Measurements from ENCODE around the gene SPOP.
A peak's percentile ranks its signal among the peaks of the same experiment; 100 is the strongest.

SPOP gene

DNA sequence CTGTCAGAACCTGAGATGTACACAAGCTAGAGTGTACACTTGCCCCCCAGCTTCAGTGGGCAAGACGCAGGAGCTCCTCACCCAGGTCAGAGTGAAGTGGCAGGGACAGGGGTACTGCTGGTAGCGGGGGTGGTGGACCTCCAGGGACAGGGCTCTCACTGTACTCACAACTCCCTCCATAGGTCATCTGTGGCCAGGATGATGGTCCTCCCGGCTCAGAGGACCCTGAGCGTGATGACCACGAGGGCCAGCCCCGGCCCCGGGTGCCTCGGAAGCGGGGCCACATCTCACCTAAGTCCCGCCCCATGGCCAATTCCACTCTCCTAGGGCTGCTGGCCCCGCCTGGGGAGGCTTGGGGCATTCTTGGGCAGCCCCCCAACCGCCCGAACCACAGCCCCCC is 99.5 kb downstream of the SPOP start:
- no peaks in the 10 kb centered on the region for H3K9me3 ChIP-seq (ENCODE audit: control insufficient read depth, insufficient read depth, low read length)
- no peak overlapping the region for H3K9ac ChIP-seq (ENCODE audit: low read depth, low read length)
- H3K4me1 ChIP-seq (ENCODE audit: control insufficient read depth, insufficient read depth, low read length) = peaks cover 2% of the 10 kb centered on the region
- no peaks in the 10 kb centered on the region for H3K36me3 ChIP-seq (ENCODE audit: control insufficient read depth, insufficient read depth, low read length)
- H3K27me3 ChIP-seq (ENCODE audit: control insufficient read depth, insufficient read depth, low read length) = peaks cover 12% of the 10 kb centered on the region
- H3K4me3 ChIP-seq (ENCODE audit: low read depth, low read length) = no peak overlapping the region

DNA sequence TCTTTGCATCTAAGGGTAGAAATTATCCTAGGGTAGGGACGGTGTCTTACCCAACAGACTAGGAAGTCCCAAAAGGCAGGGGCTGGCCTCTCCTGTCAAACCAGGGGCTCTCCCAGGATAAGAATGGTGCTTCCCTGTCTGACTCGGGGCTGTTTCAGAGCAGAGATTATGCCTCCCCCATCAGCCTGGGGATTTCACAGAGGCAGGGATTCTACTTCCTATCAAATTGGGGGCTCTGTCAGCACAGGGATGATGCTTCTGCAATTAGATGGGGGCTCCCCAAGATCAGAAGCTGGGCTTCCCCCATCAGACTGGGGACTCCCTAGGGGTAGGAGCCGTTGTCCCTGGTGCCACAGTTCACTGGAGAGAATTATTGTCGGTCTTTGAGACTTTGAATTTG is 99.9 kb downstream of the SPOP start:
- Histone ChIP-seq H3K36me3 (ENCODE audit: control insufficient read depth, insufficient read depth, low read length) (no peaks in the 10 kb centered on the region), H3K4me1 (ENCODE audit: control insufficient read depth, insufficient read depth, low read length) (peaks cover 2% of the 10 kb centered on the region), H3K27me3 (ENCODE audit: control insufficient read depth, insufficient read depth, low read length) (peaks cover 12% of the 10 kb centered on the region), H3K4me3 (ENCODE audit: low read depth, low read length) (no peak overlapping the region), H3K9me3 (ENCODE audit: control insufficient read depth, insufficient read depth, low read length) (no peaks in the 10 kb centered on the region), H3K9ac (ENCODE audit: low read depth, low read length) (no peak overlapping the region)

DNA sequence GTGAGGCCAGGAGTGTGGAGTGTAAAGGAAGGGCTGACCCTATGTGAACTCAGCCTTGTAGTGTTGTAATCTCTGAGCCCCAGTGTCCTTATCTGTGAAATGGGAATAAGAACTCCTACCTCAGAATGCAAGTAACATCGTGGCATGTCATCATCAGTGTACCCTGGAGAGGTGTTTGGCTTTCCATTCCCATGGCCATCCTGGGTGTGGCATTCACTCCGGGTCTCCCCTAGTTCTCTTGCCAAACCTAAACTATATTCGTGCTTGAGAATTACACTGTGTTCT is 100.3 kb downstream of the SPOP start:
- Histone ChIP-seq H3K27me3 (ENCODE audit: control insufficient read depth, insufficient read depth, low read length) (peaks cover 12% of the 10 kb centered on the region), H3K4me1 (ENCODE audit: control insufficient read depth, insufficient read depth, low read length) (peaks cover 2% of the 10 kb centered on the region), H3K9ac (ENCODE audit: low read depth, low read length) (no peak overlapping the region), H3K9me3 (ENCODE audit: control insufficient read depth, insufficient read depth, low read length) (no peaks in the 10 kb centered on the region), H3K4me3 (ENCODE audit: low read depth, low read length) (peak overlapping the region; percentile 93), H3K36me3 (ENCODE audit: control insufficient read depth, insufficient read depth, low read length) (no peaks in the 10 kb centered on the region)

DNA sequence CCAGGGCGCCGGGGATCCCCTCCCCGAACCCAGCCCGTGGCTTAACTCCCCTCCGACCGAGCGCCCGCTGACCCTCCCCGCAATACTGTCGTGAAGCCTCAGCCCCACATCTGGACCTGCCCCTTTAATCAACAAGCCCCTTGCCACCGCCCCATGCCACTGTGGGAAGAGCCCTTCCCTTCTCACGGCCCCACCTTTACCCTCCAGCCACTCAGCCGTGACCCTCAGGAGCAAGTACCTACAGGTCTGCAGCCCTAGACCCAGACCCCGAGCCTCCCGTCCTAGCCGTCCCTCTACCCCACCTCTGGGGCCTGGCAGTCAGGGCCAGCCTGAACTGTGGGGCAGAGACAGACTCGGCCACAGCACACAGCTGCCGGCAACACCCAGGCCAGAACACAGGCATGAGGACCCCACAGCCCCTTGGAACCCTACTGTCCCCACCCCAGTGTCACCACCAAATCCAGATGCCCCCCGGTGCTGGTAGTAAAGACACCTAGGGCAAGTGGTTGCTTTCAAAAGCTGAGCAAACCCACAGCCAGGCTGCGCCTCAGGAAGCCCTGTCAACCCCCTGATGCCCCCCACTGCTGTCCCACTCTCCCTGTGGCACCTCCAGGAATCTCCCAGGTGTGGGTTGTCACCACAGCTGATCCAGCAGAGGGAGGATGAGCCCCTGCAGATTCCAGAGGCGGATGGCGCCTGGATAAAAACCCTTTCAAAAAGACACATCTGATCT is 100.8 kb downstream of the SPOP start:
- peaks cover 14% of the 10 kb centered on the region for H3K27me3 ChIP-seq (ENCODE audit: control insufficient read depth, insufficient read depth, low read length)
- no peaks in the 10 kb centered on the region for H3K36me3 ChIP-seq (ENCODE audit: control insufficient read depth, insufficient read depth, low read length)
- H3K9ac ChIP-seq (ENCODE audit: low read depth, low read length) = peak overlapping the region; percentile 76
- H3K9me3 ChIP-seq (ENCODE audit: control insufficient read depth, insufficient read depth, low read length) = no peaks in the 10 kb centered on the region
- H3K4me1 ChIP-seq (ENCODE audit: control insufficient read depth, insufficient read depth, low read length) = peaks cover 2% of the 10 kb centered on the region
- H3K4me3 ChIP-seq (ENCODE audit: low read depth, low read length) = peak overlapping the region; percentile 93

DNA sequence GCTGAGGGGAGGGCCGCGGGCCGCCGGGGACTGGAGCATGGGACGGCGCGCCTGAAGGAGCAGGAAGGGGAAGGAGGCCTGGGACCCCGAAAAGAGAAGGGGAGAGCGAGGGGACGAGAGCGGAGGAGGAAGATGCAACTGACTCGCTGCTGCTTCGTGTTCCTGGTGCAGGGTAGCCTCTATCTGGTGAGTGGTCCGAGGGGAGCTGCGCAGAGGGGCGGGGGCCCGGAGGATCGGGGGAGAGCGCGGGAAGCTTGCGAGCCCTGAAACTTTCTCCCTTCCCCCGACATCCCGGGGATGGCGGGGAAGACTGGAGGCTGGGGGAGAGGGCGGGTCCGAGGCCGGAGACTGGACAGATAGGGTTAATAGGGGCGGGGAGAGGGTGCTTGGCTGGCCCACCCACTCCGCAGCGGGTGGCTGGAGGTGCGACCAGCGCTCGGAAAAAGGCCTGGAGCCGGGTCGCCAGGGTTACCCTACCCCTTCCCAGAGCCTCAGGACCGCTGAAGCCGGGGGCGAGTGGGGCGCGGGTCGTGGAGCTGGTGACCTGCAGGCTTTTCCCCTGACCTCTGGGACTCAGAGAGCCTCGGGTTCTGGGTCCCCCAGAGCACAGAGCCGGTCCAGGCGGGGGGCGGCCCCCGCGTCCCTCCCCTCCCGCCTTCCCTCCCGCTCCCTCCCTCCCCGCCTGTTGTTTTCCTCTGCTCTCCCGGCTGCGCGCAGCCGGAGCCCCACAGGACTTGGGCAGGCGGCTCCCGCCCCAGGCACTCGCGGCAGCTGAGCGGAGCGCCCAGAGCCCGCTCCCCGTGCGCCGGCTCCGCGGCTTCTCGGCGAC is 101.6 kb downstream of the SPOP start:
- no peaks in the 10 kb centered on the region for H3K9me3 ChIP-seq (ENCODE audit: control insufficient read depth, insufficient read depth, low read length)
- peak overlapping the region; percentile 93 for H3K4me3 ChIP-seq (ENCODE audit: low read depth, low read length)
- peaks cover 2% of the 10 kb centered on the region for H3K4me1 ChIP-seq (ENCODE audit: control insufficient read depth, insufficient read depth, low read length)
- H3K27me3 ChIP-seq (ENCODE audit: control insufficient read depth, insufficient read depth, low read length) = peaks cover 21% of the 10 kb centered on the region
- no peaks in the 10 kb centered on the region for H3K36me3 ChIP-seq (ENCODE audit: control insufficient read depth, insufficient read depth, low read length)
- peak overlapping the region; percentile 76 for H3K9ac ChIP-seq (ENCODE audit: low read depth, low read length)

DNA sequence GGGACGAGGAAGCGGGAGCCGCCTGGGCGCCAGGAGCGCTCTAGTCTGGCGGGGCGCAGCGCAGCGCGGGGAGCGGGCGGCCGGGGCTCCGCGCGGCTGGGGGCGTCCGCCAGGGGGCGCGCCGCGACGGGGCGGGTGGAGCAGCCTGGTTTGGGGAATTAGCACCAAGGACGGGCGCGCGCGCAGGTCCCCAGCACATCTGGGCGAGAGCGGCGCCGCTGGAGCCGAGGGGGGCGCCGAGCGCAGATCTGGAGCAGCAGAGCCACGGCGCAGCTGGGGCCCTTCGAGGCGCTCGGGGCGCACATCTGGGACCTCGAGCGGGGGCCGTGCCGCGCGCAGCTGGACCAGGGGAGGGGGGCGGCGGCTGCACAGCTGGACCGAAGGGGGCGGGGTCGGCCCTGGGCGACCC is 102.2 kb downstream of the SPOP start, which contains the start of gene NXPH3:
Gene NXPH3, plus strand, starts transcription at position 193 of the 409 bp plus-strand sequence. CDS start 349 bp downstream, outside the sequence.
- peaks cover 28% of the 10 kb centered on the region for H3K27me3 ChIP-seq (ENCODE audit: control insufficient read depth, insufficient read depth, low read length)
- peak within 1 kb of the TSS; percentile 76 for H3K9ac ChIP-seq (ENCODE audit: low read depth, low read length)
- H3K4me1 ChIP-seq (ENCODE audit: control insufficient read depth, insufficient read depth, low read length) = peaks cover 2% of the 10 kb centered on the region
- H3K9me3 ChIP-seq (ENCODE audit: control insufficient read depth, insufficient read depth, low read length) = no peaks in the 10 kb centered on the region
- H3K4me3 ChIP-seq (ENCODE audit: low read depth, low read length) = peak within 1 kb of the TSS; percentile 93
- no peaks in the 10 kb centered on the region for H3K36me3 ChIP-seq (ENCODE audit: control insufficient read depth, insufficient read depth, low read length)

DNA sequence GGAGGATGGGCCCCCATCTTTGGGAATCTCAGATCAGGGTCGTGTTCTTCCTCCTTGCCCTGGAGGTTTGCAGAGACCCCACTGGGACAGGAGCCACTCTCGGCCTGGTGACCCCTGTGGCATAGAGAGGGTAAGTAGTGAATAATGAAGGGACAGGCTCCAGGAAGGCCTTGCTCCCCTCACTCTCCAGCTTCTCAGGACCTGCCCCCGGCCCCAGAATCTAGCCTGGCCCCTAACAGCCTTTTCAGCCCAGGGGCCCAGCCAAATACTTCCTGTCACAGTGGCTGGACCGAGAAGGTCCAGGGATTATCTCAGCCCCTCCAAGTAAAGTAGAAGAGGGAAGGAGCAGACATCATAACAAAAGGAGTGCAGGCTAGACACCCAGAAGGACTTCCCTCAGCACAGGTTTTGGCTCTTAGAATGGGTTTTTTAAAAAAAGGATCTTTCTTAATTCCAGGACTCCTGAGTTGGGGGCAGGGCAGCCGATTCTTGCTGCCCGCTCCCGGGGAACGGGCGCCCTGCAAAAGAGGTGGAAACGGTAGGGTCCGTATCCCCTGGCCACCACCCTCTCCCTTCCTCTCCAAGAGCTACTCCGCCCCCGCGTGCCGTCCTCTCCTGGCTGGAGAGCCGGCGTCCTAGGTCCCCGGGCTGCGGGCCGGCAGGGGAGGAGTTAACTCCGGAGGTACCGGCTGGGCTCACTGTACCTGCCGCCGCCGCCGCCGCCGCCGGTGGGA is 102.8 kb downstream of the SPOP start:
- Histone ChIP-seq H3K9ac (ENCODE audit: low read depth, low read length) (no peak overlapping the region), H3K36me3 (ENCODE audit: control insufficient read depth, insufficient read depth, low read length) (no peaks in the 10 kb centered on the region), H3K9me3 (ENCODE audit: control insufficient read depth, insufficient read depth, low read length) (no peaks in the 10 kb centered on the region), H3K4me1 (ENCODE audit: control insufficient read depth, insufficient read depth, low read length) (peaks cover 2% of the 10 kb centered on the region), H3K4me3 (ENCODE audit: low read depth, low read length) (peak overlapping the region; percentile 61), H3K27me3 (ENCODE audit: control insufficient read depth, insufficient read depth, low read length) (peaks cover 32% of the 10 kb centered on the region)

DNA sequence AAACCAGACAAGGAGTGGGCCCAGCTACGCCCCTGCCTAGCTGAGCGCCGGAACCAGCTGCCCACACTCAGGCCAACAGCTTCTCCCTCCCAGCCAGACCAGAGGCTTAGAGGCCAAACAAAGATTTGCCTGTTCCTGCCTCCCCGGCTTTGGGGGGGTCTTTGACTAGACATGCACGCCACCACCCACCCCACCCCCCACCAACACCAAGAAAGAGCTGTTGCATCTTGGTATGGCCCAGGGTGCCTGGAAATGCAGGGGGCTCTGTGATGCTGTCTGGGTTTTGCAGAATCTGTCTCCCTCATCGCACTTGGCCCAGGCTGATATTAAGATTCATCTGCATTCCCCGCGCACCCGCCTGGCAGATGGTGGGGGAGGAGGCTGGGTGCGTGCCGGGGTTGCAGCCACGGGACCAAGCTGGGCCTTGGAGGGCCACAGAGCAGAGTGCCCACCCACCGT is 103.5 kb downstream of the SPOP start:
- Histone ChIP-seq H3K36me3 (ENCODE audit: control insufficient read depth, insufficient read depth, low read length) (no peaks in the 10 kb centered on the region), H3K9ac (ENCODE audit: low read depth, low read length) (no peak overlapping the region), H3K4me1 (ENCODE audit: control insufficient read depth, insufficient read depth, low read length) (peaks cover 2% of the 10 kb centered on the region), H3K4me3 (ENCODE audit: low read depth, low read length) (no peak overlapping the region), H3K27me3 (ENCODE audit: control insufficient read depth, insufficient read depth, low read length) (peaks cover 33% of the 10 kb centered on the region), H3K9me3 (ENCODE audit: control insufficient read depth, insufficient read depth, low read length) (no peaks in the 10 kb centered on the region)

DNA sequence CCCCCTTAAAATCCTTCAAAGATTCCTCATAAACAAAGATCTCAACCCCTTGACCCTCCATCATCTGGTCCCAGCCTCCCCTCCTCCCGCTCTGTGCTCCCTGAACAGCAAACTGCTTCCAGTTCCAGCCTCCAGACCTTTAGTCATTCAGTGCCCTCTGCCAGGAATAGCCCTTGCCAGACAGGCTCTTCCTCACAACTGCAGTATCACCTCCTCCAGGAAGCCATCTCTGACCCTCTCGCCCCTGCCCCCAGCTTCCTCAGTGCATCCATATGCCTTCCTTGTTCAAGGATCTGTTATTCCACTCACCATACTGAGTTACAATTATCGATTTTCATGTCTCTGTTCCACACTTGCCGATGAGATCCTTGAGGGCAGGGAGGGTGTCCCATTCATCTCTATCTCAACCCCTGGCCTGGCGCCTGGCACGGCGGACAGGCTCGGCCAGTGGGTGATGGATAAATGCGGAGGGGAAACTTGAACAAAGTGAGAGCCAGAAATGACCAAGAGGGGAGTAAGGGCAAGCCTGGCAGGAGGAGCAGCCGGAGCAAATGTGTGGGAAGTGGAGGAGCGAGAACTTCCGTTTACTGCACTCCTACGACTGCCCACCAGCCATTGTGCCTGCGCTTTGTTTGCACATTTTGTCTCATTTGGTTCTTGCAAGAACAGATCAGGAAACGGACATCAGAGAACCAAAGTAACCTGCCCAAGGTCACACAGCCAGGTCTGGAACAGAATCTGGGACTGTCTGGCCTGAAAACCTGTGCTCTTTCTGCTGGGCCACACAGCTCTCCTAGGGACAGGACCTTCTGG is 104.2 kb downstream of the SPOP start:
- H3K27me3 ChIP-seq (ENCODE audit: control insufficient read depth, insufficient read depth, low read length) = peaks cover 33% of the 10 kb centered on the region
- peaks cover 2% of the 10 kb centered on the region for H3K4me1 ChIP-seq (ENCODE audit: control insufficient read depth, insufficient read depth, low read length)
- H3K36me3 ChIP-seq (ENCODE audit: control insufficient read depth, insufficient read depth, low read length) = no peaks in the 10 kb centered on the region
- H3K9ac ChIP-seq (ENCODE audit: low read depth, low read length) = no peak overlapping the region
- peak overlapping the region; percentile 8 for H3K4me3 ChIP-seq (ENCODE audit: low read depth, low read length)
- H3K9me3 ChIP-seq (ENCODE audit: control insufficient read depth, insufficient read depth, low read length) = no peaks in the 10 kb centered on the region

DNA sequence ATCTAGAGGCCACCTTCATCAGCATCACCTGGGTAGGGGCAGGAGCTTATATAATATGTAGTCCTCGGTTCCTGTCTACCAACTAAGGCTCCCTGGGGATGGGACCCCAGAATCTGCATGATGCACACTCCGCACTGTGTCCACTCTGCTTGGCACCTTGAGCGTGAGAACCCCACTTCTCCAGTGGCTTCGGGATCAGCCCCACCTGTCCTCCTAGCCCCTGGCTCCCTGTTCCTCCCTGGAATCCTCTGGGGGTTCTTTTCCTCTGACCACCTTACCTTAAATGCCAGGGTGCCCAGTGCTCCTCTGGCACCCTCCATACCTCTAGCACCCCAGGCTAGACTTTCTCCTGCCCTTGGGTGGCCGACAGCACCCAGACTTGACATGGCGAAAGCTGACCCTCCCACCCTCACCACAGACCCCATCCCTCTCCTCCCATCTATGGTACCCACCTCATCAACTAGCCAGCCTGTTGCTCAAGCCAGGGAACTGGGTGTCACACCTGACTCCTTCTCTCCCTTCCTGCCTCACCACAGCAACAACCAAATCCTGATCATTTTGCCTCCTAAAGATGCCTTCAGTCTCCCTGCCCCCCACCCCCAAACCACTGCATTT is 105.0 kb downstream of the SPOP start:
- Histone ChIP-seq H3K36me3 (ENCODE audit: control insufficient read depth, insufficient read depth, low read length) (no peaks in the 10 kb centered on the region), H3K27me3 (ENCODE audit: control insufficient read depth, insufficient read depth, low read length) (peaks cover 30% of the 10 kb centered on the region), H3K4me1 (ENCODE audit: control insufficient read depth, insufficient read depth, low read length) (peaks cover 2% of the 10 kb centered on the region), H3K4me3 (ENCODE audit: low read depth, low read length) (no peak overlapping the region), H3K9ac (ENCODE audit: low read depth, low read length) (no peak overlapping the region), H3K9me3 (ENCODE audit: control insufficient read depth, insufficient read depth, low read length) (no peaks in the 10 kb centered on the region)

DNA sequence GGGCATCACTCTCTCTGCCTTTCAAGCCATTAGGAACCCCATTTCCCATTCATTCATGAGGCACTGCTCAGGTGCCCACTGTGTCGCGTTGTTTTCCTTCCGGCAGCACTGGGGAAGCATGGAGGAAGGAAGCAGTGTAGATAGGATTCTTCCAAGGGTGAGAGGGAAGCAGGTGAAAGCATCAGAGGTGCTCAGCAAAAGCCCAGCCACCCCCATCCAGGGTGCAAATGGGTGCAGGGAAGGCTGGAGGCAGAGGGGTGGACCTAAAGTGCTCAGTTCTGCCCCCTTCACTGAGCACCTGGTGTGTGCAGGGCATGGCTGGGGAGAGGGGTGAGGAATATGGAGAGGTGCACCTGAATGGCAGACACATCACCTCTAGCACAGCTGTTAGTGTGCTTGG is 105.7 kb downstream of the SPOP start:
- Histone ChIP-seq H3K9ac (ENCODE audit: low read depth, low read length) (no peak overlapping the region), H3K27me3 (ENCODE audit: control insufficient read depth, insufficient read depth, low read length) (peaks cover 23% of the 10 kb centered on the region), H3K36me3 (ENCODE audit: control insufficient read depth, insufficient read depth, low read length) (no peaks in the 10 kb centered on the region), H3K4me1 (ENCODE audit: control insufficient read depth, insufficient read depth, low read length) (no peaks in the 10 kb centered on the region), H3K9me3 (ENCODE audit: control insufficient read depth, insufficient read depth, low read length) (no peaks in the 10 kb centered on the region), H3K4me3 (ENCODE audit: low read depth, low read length) (no peak overlapping the region)
